GOT3 (cell line): ENCODE results near the gene LMBR1.
"Not testable (repeated sequence)": the region's sequence is repeated elsewhere in the genome, so short reads cannot be mapped to it uniquely, and the experiment has no call there.

Experiments
- DNase-seq: peaks from one replicate; lab custom pipeline; 2025; ENCODE audit warnings: mixed read lengths; lab: John Stamatoyannopoulos, UW

LMBR1 gene

GRCh38 chr7:156906200-156906649 lies 13.2 kb upstream of the LMBR1 start:
- DNase-seq: no peak

DNA sequence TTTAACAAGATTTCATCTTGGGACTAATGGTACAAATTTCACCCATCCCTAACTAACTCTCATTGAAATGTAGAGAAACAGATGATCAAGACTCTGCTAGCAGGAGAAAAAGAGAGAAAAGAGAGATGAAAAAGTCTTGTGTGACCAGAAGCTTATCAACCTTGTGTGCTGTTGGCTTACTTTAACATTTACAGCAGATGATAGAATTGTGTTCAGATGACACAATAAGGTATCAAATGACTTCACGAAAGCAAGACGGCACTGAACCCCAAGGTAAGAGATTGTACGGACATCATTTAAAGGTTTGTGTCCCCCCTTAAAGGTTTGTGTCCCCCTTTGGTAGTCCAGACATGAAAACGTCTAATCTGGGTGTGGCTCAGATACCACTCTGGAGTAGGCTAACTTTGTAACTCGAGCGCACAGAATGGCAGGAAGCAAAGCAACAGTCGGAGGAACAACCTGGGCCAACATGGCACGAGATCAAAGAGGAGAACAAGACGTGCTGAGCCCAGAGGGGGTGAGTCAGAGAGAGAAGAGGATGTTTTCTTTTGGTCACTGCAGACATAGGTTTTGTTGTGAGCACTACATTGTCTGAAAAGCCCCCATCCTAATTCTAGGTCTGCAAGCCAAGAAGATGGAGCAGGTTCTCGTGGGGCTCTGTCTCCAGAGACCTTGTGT lies 10.4 kb upstream of the LMBR1 start:
- DNase-seq: no peak

GRCh38 chr7:156900093-156900492 lies 7.1 kb upstream of the LMBR1 start:
- DNase-seq: not testable (repeated sequence)

DNA sequence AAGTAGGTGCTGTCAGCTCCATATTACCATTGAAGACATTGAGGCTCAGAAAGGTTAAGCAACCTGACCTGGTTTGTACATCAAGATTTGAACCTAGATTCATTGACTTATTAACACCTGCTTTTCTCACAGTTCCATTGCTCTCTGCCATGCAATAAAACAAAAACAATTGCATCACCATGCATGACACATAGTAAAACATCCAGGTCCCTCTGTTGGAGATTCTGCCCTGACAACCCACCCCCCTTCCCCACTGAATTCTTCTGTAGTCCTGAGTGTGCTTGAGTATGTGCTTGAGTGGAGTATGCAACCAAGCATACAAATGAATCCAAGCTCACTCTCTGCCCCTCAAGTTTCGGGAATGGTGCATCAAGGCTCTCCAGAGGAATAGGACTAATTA lies 6.0 kb upstream of the LMBR1 start:
- no peak for DNase-seq

DNA sequence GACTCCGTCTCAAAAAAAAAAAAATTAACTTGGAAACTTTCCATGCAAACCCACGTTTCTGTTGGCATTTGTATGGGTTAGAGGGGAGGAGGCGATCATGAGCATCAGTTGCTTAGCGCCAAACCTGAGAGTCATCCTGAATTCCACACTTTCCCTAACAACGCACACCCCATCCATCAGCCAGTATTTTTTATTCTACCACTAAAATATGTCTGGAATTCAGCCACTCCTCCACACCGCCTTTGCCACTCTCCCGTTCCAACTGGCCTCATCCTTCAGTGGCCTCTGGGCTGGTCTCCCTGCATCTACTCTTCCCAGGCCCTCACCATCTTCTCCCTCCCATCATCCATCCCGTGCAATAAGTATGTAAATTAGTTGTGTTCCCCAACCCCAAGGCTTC lies 4.7 kb upstream of the LMBR1 start:
- DNase-seq: no peak

GRCh38 chr7:156896388-156897022 lies 3.5 kb upstream of the LMBR1 start:
- no peak for DNase-seq

- no peak for DNase-seq
Measured at GRCh38 chr7:156895024-156895780, 2.2 kb upstream of the LMBR1 start.

DNA sequence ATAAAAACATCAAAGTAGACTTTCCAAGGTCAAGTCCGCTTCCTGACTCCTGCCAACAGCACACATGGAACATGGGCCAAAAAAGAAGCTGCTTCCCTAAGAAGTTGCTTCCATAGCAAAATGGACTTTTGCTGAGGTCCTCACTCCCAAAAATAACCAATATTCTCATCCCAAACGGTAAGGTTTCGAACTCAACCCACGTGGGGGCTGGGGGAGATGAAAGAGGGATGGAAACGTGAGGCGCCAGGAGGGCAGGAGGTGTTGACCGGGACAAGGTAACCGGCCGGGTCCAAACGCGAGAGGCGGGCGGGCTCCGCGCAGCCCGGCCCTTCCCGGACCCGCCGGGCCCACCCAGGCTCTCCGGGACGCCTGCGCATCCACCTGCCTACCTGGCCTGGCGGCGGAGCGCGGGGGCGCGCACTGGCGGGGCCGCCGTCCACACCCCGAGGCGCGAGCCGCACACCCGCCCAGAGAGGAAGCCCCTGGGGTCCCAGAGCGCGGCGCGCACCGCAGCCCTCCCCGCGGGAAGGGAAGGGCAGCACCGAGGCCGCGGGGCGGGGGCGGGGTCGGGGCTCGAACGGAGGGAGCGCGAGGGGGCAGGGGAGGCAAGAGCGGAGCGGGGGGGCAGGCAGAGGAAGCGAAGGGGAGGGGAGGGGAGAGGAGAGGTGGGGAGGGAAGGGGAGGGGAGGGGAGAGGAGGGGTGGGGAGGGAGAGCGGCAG lies 742 bp downstream of the LMBR1 start:
- no peak for DNase-seq

- DNase-seq: no peak
Measured at GRCh38 chr7:156889746-156890145, 3.2 kb downstream of the LMBR1 start.

GRCh38 chr7:156889089-156889488 lies 3.9 kb downstream of the LMBR1 start:
- DNase-seq: no peak

- DNase-seq: no peak
Measured at GRCh38 chr7:156886020-156886795, 6.8 kb downstream of the LMBR1 start.

DNA sequence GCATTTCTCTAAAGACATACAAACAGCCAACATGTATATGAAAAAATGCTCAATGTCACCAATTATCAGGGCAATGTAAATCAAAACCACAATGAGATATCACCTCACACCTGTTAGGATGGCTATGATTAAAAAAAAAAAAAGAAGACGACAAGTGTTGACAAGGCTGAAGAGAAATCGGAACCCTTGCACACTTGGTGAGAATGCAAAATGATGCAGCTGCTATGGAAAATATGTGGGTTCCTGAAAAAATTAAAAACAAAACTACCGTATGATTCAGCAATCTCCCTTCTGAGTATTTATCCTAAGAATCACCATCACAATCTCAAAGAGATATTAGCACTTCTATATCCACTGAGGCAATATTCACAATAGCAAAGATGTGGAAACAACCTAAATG lies 11.3 kb downstream of the LMBR1 start:
- no peak for DNase-seq

- DNase-seq: no peak
Measured at GRCh38 chr7:156875766-156876165, 17.2 kb downstream of the LMBR1 start.

- DNase-seq: not testable (repeated sequence)
Measured at GRCh38 chr7:156868363-156868762, 24.6 kb downstream of the LMBR1 start.

- DNase-seq: no peak
Measured at GRCh38 chr7:156865493-156865892, 27.5 kb downstream of the LMBR1 start.

DNA sequence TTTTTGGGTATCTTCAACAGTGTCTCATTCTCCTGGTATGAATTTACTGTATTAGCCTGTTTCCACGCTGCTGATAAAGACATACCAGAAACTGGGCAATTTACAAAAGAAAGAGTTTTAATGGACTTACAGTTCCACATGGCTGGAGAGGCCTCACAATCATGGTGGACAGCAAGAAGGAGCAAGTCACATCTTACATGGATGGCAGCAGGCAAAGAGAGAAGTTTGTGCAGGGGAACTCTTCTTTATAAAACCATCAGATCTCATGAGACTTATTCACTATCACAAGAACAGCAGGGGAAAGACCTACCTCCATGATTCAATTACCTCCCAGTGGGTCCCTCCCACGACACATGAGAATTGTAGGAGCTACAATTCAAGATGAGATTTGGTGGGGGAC lies 31.0 kb downstream of the LMBR1 start:
- DNase-seq: not testable (repeated sequence)

DNA sequence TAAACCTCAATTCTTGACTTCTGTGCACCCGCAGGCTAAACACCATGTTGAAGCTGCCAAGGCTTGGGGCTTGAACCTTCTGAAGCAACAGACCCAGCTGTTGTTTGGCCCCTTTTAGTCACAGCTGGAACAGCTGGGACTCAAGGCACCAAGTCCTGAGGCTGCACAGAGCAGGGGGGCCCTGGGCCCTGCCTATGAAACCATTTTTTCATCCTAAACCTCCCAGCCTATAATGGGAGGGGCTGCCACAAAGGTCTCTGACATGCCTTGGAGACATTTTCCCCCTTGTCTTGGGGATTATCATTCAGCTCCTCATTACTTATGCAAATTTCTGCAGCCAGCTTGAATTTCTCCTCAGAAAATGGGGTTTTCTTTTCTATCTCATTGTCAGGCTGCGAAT lies 31.8 kb downstream of the LMBR1 start:
- no peak for DNase-seq

GRCh38 chr7:156860099-156860498 lies 32.9 kb downstream of the LMBR1 start:
- not testable (repeated sequence) for DNase-seq

DNA sequence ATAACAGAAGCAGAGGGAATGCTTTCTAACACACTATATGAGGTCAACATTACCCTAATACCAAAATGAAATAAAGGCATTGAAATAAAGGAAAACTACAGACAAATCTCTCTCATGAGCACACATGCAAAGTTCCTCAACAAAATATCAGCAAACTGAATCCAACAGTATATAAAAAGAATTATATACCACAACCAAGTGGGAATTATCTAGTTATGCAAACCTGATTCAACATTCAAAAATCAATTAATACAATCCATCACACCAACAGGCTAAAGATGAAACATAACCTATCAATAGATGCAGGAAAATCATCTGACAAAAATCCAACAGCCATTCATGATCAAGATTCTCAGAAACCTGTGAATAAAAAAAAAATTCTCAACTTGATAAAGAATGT lies 34.5 kb downstream of the LMBR1 start:
- DNase-seq: no peak

GRCh38 chr7:156857757-156858156 lies 35.2 kb downstream of the LMBR1 start:
- no peak for DNase-seq

GRCh38 chr7:156854654-156855053 lies 38.3 kb downstream of the LMBR1 start:
- no peak for DNase-seq

DNA sequence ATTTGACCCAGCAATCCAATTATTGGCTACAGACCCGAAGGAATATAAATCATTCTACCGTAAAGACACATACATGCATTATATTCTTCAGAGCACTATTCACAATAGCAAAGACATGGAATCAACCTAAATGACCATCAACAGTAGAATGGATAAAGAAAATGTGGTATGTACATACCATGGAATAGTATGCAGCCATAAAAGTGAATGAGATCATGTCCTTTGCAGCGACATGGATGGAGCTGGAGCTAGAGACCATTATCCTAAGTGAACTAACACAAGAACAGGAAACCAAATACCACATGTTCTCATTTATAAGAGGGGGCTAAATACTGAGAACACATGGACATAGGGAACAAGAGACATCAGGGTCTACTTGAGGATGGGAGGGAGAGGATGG lies 44.0 kb downstream of the LMBR1 start:
- no peak for DNase-seq
